ENCODE measurements around the gene DTD1. TPM values are rescaled to one million over a fixed set of nuclear protein-coding genes. Genes with fewer than 3 reads are reported as not detected.

The DTD1 gene
- total RNA-seq, 1 donor from 2014 or later: 214 TPM

DNA sequence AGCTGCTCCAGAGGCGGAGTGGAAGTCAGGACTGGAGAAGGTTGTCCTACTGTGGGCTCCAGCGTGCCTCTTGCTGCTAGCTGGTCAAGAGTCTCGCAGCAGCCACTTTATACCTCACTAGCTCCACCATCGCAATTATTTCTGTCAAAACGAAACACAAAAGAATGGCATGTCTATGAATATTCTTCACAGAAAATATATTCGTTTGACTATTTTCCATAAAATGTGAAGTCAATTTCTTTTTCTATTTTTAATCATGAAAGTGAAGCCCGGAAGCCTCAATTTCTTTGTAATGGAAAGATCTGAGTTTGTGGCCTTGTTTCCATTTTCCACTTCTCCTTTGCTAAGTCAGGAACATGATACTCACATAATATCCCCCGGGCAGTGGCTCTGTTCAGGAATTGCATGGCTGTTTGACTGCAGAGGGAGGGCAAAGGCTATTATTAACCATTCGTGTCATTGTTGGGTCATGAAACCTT lies 51.7 kb downstream of the DTD1 start:
- H3K4me3 ChIP-seq (ENCODE audit: low read depth, low read length): no peak overlapping the region

DNA sequence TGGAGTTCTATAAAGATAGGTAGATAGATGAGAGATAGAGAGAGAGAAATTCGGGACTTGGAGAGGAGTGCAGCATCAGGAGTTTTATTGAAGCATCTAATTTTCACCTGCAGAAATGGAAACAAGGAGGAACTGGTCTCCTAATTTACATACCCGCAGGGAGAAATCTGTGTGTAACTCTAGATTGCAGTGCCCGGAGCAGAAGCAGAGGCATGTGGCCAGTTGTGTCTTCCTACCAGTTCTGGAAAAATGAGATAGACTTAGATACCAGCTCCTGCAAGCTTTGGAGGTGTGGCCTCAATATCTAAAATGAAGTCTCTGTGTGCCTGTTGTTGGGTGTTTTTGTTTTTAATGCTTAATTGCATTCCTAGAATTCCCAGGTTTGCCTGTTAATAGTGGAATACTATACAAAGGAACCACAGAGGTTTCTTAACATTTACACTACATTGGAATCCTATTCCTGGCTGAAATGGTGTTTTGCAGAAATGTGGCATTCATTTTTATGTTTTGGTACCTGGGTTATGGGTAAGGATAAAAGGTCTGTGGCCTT lies 57.4 kb downstream of the DTD1 start:
- H3K36me3 ChIP-seq (ENCODE audit: control insufficient read depth, insufficient read depth, low read length): no peaks in the 10 kb centered on the region
- DNase-seq (ENCODE audit: low read depth): no peak
- no peak overlapping the region for H3K4me3 ChIP-seq (ENCODE audit: low read depth, low read length)
- H3K27me3 ChIP-seq (ENCODE audit: control insufficient read depth, insufficient read depth, low read length): no peaks in the 10 kb centered on the region
- TF ChIP-seq CTCF (IDR thresholded peaks at IDR 0.05; ENCODE audit: insufficient read depth, low read length, poor library complexity, severe bottlenecking): no peak

More for the DNA sequence above, 51.7 kb downstream of the DTD1 start:
- TF ChIP-seq CTCF (IDR thresholded peaks at IDR 0.05; ENCODE audit: insufficient read depth, low read length, poor library complexity, severe bottlenecking): no peak
- no peak for DNase-seq (ENCODE audit: low read depth)
- Histone ChIP-seq H3K36me3 (ENCODE audit: control insufficient read depth, insufficient read depth, low read length) (no peaks in the 10 kb centered on the region), H3K27me3 (ENCODE audit: control insufficient read depth, insufficient read depth, low read length) (no peaks in the 10 kb centered on the region)

DNA sequence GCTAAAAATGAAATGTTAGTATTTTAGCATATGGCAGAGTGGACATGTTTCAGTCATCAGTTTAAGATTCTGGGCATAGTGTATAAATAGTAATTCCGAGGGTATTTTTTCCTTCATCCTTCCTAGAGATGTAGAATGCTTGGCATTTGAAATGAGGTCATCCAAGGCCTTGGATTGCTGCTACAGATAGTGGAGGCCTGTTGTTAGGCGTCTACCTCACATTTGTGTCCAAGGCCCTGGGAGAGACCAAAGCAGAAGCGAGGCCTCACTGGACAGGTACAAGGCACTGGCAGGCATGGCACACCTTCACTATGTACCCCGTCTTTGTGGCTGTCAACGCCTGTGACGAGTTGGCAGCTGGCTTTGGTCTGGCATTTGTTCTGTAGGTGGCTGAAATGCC lies 58.0 kb downstream of the DTD1 start:
- Histone ChIP-seq H3K4me3 (ENCODE audit: low read depth, low read length) (no peak overlapping the region), H3K27me3 (ENCODE audit: control insufficient read depth, insufficient read depth, low read length) (no peaks in the 10 kb centered on the region), H3K36me3 (ENCODE audit: control insufficient read depth, insufficient read depth, low read length) (no peaks in the 10 kb centered on the region)
- DNase-seq (ENCODE audit: low read depth): no peak
- no peak for TF ChIP-seq CTCF (IDR thresholded peaks at IDR 0.05; ENCODE audit: insufficient read depth, low read length, poor library complexity, severe bottlenecking)

DNA sequence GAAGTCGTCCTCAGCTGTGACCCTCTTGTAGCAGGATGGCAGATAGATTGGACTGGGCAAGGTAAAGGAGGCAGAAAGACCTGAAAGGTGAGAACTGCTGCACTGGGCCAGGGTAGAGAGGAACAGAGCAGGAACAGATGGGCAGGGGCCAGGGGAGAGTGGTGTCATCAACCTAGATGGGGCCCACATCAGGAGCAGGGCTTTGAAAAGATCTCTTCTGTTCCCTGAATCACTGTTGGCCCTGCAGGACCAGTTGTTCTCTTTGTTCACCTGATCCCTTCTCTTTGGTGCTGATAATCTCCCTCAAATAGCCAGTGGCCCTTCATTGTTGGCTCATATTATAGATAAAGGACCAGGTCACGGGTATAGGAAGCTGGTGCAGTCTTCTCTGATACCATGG lies 59.9 kb downstream of the DTD1 start:
- Histone ChIP-seq H3K27me3 (ENCODE audit: control insufficient read depth, insufficient read depth, low read length) (no peaks in the 10 kb centered on the region), H3K4me3 (ENCODE audit: low read depth, low read length) (no peak overlapping the region), H3K36me3 (ENCODE audit: control insufficient read depth, insufficient read depth, low read length) (no peaks in the 10 kb centered on the region)
- DNase-seq (ENCODE audit: low read depth): no peak
- no peak for TF ChIP-seq CTCF (IDR thresholded peaks at IDR 0.05; ENCODE audit: insufficient read depth, low read length, poor library complexity, severe bottlenecking)

GRCh38 chr20:18650224-18650623 lies 62.4 kb downstream of the DTD1 start:
- no peak for DNase-seq (ENCODE audit: low read depth)
- Histone ChIP-seq H3K27me3 (ENCODE audit: control insufficient read depth, insufficient read depth, low read length) (no peaks in the 10 kb centered on the region), H3K4me3 (ENCODE audit: low read depth, low read length) (no peak overlapping the region), H3K36me3 (ENCODE audit: control insufficient read depth, insufficient read depth, low read length) (no peaks in the 10 kb centered on the region)
- no peak for TF ChIP-seq CTCF (IDR thresholded peaks at IDR 0.05; ENCODE audit: insufficient read depth, low read length, poor library complexity, severe bottlenecking)

All from kidney epithelial cell (primary cell).